Measurements from ENCODE around the gene KCNJ9.

KCNJ9 gene

DNA sequence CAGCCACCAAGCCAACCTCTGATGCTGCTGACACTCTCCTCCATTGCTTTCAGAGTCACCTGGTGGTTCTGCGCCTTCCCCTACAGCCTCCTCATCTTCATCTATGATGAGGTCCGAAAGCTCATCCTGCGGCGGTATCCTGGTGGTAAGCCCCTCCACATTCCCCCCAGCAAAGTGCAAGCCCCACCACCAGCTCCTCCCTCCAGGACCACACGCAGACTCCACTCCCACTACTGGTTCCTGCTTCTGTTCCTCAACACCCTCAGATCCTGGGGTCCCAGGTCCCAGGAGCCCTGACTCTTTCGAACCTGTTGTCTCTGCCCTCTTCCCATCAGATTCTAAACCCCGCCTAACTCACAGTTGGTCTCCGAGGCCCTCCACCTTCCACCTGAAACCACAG lies 58.5 kb downstream of the KCNJ9 start:
- Histone ChIP-seq H3K79me2 (ENCODE audit: control insufficient read depth, insufficient read depth, low read length, poor library complexity) (no peaks in the 10 kb centered on the region), H3K36me3 (ENCODE audit: control insufficient read depth in 1 of 2, insufficient read depth in 2 of 2, low read length in 2 of 2) (no peaks in the 10 kb centered on the region), H2AFZ (ENCODE audit: insufficient read depth, low read length, poor library complexity) (no peak overlapping the region), H3K9me3 (ENCODE audit: insufficient read depth, low read depth, low read length) (no peaks in the 10 kb centered on the region), H3K23ac (ENCODE audit: low read length) (no peak overlapping the region), H3K79me1 (ENCODE audit: low read length) (no peaks in the 10 kb centered on the region), H2BK12ac (ENCODE audit: low read length) (no peak overlapping the region), H2BK5ac (ENCODE audit: low read depth, low read length, poor library complexity) (no peak overlapping the region), H4K8ac (ENCODE audit: low read depth, low read length) (no peak overlapping the region), H3K4ac (ENCODE audit: low read depth, low read length) (no peak overlapping the region), H2BK120ac (ENCODE audit: insufficient read depth, low read length, poor library complexity) (no peak overlapping the region), H4K91ac (ENCODE audit: low read depth, low read length) (no peak overlapping the region), H3K9ac (ENCODE audit: low read length) (no peak overlapping the region), H3K4me1 (ENCODE audit: control insufficient read depth in 1 of 2, insufficient read depth in 2 of 2, low read length in 2 of 2) (no peaks in the 10 kb centered on the region), H3K4me2 (ENCODE audit: low read length) (no peak overlapping the region), H3K4me3 (ENCODE audit: low read depth, low read length) (no peak overlapping the region), H3K27me3 (ENCODE audit: insufficient read depth, low read length) (no peaks in the 10 kb centered on the region), H3K27ac (ENCODE audit: low read depth, low read length) (no peak overlapping the region), H4K12ac (ENCODE audit: low read depth, low read length) (no peak overlapping the region), H3K18ac (ENCODE audit: low read length) (no peak overlapping the region), H2AK5ac (ENCODE audit: low read length) (no peak overlapping the region), H3K14ac (ENCODE audit: low read length) (no peak overlapping the region)
- WGBS (ENCODE audit: extremely low coverage, insufficient coverage, insufficient read length) = no CpG with 5 or more reads among the region's 8 CpGs
- DNase-seq = no peak

Measured in trophoblast cell (in vitro differentiated cells and primary cell).